ENCODE results near the gene OTOA.
A peak's percentile ranks its signal among the peaks of the same experiment; 100 is the strongest.
"Not testable (repeated sequence)": the region's sequence is repeated elsewhere in the genome, so short reads cannot be mapped to it uniquely, and the experiment has no call there.

The OTOA gene

GRCh38 chr16:21628121-21628726, 35.5 kb upstream of the OTOA start:
- Histone ChIP-seq H2AFZ (no peak overlapping the region), H3K4me1 (peaks cover 3% of the 10 kb centered on the region), H3K4me2 (ENCODE audit: low read length) (no peak overlapping the region), H3K9me3 (ENCODE audit: control insufficient read depth, low read length) (no peaks in the 10 kb centered on the region), H3K79me2 (peaks cover 3% of the 10 kb centered on the region), H3K27ac (no peak overlapping the region), H3K36me3 (ENCODE audit: control insufficient read depth, insufficient read depth, low read length) (no peaks in the 10 kb centered on the region), H3K9ac (no peak overlapping the region), H3K27me3 (ENCODE audit: control insufficient read depth, insufficient read depth, low read length) (no peaks in the 10 kb centered on the region), H3K4me3 (ENCODE audit: low read depth, low read length) (no peak overlapping the region)
- no peak for TF ChIP-seq CTCF (IDR thresholded peaks at IDR 0.05)

- no peak overlapping the region for H3K4me2 ChIP-seq (ENCODE audit: low read length)
- H3K79me2 ChIP-seq, result peaks cover 5% of the 10 kb centered on the region
- H3K4me1 ChIP-seq, result peaks cover 3% of the 10 kb centered on the region
- no peak overlapping the region for H3K9ac ChIP-seq
- no peak overlapping the region for H3K27ac ChIP-seq
- H2AFZ ChIP-seq, result no peak overlapping the region
- no peaks in the 10 kb centered on the region for H3K9me3 ChIP-seq (ENCODE audit: control insufficient read depth, low read length)
- no peak overlapping the region for H3K4me3 ChIP-seq (ENCODE audit: low read depth, low read length)
- H3K27me3 ChIP-seq (ENCODE audit: control insufficient read depth, insufficient read depth, low read length), result no peaks in the 10 kb centered on the region
- no peaks in the 10 kb centered on the region for H3K36me3 ChIP-seq (ENCODE audit: control insufficient read depth, insufficient read depth, low read length)
- no peak for TF ChIP-seq CTCF (IDR thresholded peaks at IDR 0.05)
Measured at GRCh38 chr16:21628772-21629171, 35.0 kb upstream of the OTOA start.

GRCh38 chr16:21629616-21630539, 33.9 kb upstream of the OTOA start:
- not testable (repeated sequence) for H3K27ac ChIP-seq; H3K4me3 ChIP-seq (ENCODE audit: low read depth, low read length); H2AFZ ChIP-seq; H3K27me3 ChIP-seq (ENCODE audit: control insufficient read depth, insufficient read depth, low read length); H3K9ac ChIP-seq; H3K36me3 ChIP-seq (ENCODE audit: control insufficient read depth, insufficient read depth, low read length); H3K4me2 ChIP-seq (ENCODE audit: low read length); H3K9me3 ChIP-seq (ENCODE audit: control insufficient read depth, low read length); H3K79me2 ChIP-seq; H3K4me1 ChIP-seq

- H3K9me3 ChIP-seq (ENCODE audit: control insufficient read depth, low read length); H3K79me2 ChIP-seq; H3K9ac ChIP-seq; H3K27ac ChIP-seq; H3K27me3 ChIP-seq (ENCODE audit: control insufficient read depth, insufficient read depth, low read length); H3K4me3 ChIP-seq (ENCODE audit: low read depth, low read length); H3K4me1 ChIP-seq; H2AFZ ChIP-seq; H3K36me3 ChIP-seq (ENCODE audit: control insufficient read depth, insufficient read depth, low read length): not testable (repeated sequence)
- peak overlapping the region; percentile 13 for H3K4me2 ChIP-seq (ENCODE audit: low read length)
Measured at GRCh38 chr16:21630866-21631265, 32.9 kb upstream of the OTOA start.

- not testable (repeated sequence) for H3K9ac ChIP-seq; H2AFZ ChIP-seq; H3K4me3 ChIP-seq (ENCODE audit: low read depth, low read length); H3K27ac ChIP-seq; H3K4me1 ChIP-seq; H3K9me3 ChIP-seq (ENCODE audit: control insufficient read depth, low read length); H3K79me2 ChIP-seq; H3K27me3 ChIP-seq (ENCODE audit: control insufficient read depth, insufficient read depth, low read length); H3K36me3 ChIP-seq (ENCODE audit: control insufficient read depth, insufficient read depth, low read length); H3K4me2 ChIP-seq (ENCODE audit: low read length)
Measured at GRCh38 chr16:21631376-21631775, 32.4 kb upstream of the OTOA start.

- not testable (repeated sequence) for H3K4me2 ChIP-seq (ENCODE audit: low read length); H2AFZ ChIP-seq; H3K27ac ChIP-seq; H3K9ac ChIP-seq; H3K9me3 ChIP-seq (ENCODE audit: control insufficient read depth, low read length); H3K79me2 ChIP-seq; H3K4me3 ChIP-seq (ENCODE audit: low read depth, low read length); H3K4me1 ChIP-seq; H3K27me3 ChIP-seq (ENCODE audit: control insufficient read depth, insufficient read depth, low read length); H3K36me3 ChIP-seq (ENCODE audit: control insufficient read depth, insufficient read depth, low read length)
Measured at GRCh38 chr16:21631951-21632575, 31.7 kb upstream of the OTOA start.

All from parathyroid adenoma (tissue), 2 donors.